ENCODE data around the gene PRDM2. TPM values are rescaled to one million over a fixed set of nuclear protein-coding genes. Genes with fewer than 3 reads are reported as not detected.

Gene PRDM2
- total and polyA plus RNA-seq, 12 donors, result 12.5 to 45.3 (median 30.2) TPM

DNA sequence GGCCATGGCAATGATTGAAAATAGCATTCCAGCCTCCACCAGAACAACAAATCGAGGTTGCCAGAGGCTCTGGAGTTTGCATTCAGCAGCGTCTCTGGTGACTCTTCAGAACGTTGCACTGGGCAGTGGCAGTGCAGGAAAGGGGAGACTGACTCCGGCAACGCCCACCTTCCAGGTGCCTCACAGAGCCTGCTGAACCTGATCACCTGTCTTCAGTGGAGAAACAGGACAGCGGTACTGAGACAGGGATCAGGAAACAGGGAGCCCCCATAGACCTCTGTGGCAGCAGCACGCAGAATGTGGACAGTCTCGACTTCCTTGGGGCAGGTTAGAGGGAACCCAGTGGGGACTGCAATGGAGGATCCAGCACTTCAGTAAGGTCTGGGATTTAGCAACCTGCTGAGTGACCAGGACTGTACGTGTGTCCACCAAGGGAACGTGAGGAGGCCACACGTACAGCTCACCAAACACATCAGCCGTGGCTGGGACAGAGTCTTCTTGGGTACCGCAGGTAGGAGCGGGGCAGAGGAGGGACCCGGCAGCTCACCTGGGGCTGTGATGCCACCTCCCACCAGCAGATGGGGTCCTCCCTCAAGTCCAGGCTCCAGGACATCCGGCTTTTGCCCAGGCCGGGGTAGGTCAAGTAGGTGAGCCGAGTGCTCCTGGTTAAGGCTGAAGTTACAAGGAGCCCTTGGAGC, 128.6 kb downstream of the PRDM2 start:
- 45 to 73% (median 47%) methylated on average over 8 to 18 of the region's 18 CpGs for WGBS, 4 donors
- Histone ChIP-seq H3K27me3 (no peaks in the 10 kb centered on the region), H3K4me3 (no peak overlapping the region), H3K4me1 (replicated peaks in 1 of 2) (no peaks in the 10 kb centered on the region), H3K27ac (no peak overlapping the region), H3K36me3 (replicated peaks in 1 of 2) (no peaks in the 10 kb centered on the region), H3K9me3 (replicated peaks in 1 of 3) (no peaks in the 10 kb centered on the region)
- DNase-seq, result peak in 3 of 7 donors; percentile 21 to 56 (median 40)
- intact Hi-C loops (cut with DNase I), result loop anchor here in 1 of 2 donors (10.0 kb wide), 1 partner anchor 126 kb away; no protein-coding TSS in a partner anchor
- TF ChIP-seq, protein P1, sequence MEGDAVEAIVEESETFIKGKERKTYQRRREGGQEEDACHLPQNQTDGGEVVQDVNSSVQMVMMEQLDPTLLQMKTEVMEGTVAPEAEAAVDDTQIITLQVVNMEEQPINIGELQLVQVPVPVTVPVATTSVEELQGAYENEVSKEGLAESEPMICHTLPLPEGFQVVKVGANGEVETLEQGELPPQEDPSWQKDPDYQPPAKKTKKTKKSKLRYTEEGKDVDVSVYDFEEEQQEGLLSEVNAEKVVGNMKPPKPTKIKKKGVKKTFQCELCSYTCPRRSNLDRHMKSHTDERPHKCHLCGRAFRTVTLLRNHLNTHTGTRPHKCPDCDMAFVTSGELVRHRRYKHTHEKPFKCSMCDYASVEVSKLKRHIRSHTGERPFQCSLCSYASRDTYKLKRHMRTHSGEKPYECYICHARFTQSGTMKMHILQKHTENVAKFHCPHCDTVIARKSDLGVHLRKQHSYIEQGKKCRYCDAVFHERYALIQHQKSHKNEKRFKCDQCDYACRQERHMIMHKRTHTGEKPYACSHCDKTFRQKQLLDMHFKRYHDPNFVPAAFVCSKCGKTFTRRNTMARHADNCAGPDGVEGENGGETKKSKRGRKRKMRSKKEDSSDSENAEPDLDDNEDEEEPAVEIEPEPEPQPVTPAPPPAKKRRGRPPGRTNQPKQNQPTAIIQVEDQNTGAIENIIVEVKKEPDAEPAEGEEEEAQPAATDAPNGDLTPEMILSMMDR (IDR thresholded peaks at IDR 0.05), result peak; percentile 21 to 51 (median 37)
- TF ChIP-seq POLR2A (IDR thresholded peaks at IDR 0.05), result no peak

DNA sequence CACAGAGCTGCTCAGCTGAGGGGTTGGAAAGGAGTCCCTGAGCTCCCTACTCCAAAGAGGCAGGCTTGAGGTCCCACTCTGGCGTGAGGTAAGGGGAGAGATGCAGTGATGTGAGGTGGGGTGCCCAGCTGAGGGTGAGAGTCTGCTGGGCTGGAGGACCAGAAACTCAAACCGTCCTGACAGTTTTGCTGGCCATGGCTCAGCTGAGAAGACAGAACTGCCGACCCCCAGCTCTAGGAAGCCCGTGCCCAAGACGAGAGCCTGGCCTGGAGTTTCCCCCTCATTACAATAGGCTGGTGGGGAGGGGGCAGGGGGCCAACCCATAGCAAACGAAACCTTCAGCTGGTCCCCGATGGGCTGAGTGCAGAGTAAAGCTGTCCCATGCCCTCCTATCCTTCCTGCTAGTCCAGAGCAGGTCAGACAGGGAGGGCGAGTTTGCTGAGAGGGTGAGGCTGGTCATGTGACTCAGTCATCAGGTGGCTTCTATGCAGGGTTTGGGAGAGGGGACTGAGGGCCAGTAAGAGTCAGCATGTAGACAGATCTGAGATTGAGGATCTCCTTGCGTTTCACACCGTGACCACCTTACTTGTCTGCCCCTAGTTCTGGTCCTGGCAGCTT, 129.3 kb downstream of the PRDM2 start:
- WGBS, 4 donors, result 74 to 93% (median 83%) methylated on average over 6 to 10 of the region's 10 CpGs
- intact Hi-C loops (cut with DNase I), result loop anchor here in 1 of 2 donors (10.0 kb wide), 1 partner anchor 126 kb away; no protein-coding TSS in a partner anchor
- peak in 2 of 7 donors; percentile 16 to 40 for DNase-seq
- no peaks in the 10 kb centered on the region for H3K9me3 ChIP-seq (replicated peaks in 1 of 3)
- no peak overlapping the region for H3K27ac ChIP-seq
- H3K36me3 ChIP-seq (replicated peaks in 1 of 2), result no peaks in the 10 kb centered on the region
- no peaks in the 10 kb centered on the region for H3K27me3 ChIP-seq
- TF ChIP-seq, protein P1 (IDR thresholded peaks at IDR 0.05), result no peak
- no peak for TF ChIP-seq POLR2A (IDR thresholded peaks at IDR 0.05)
- H3K4me1 ChIP-seq (replicated peaks in 1 of 2), result no peaks in the 10 kb centered on the region
- no peak overlapping the region for H3K4me3 ChIP-seq

DNA sequence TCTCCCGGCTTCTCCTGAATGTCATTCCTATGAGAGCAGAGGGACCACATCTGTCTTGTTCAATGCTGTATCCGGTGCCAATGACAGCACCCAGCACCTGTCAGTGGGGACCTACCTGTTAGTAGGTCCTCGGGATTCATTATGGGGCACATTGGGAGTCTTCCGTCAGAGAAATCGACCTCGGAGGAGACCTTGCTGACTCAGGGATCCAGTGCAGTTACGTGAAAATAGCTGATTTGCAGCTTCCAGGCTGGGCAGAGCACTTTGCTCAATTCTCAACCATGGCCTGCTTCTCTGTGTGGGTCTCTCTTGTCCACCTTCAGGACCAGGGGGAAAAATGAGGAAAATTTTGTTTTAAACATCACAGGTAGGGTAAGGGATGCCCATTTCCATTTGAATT, 130.2 kb downstream of the PRDM2 start:
- no peaks in the 10 kb centered on the region for H3K36me3 ChIP-seq (replicated peaks in 1 of 2)
- TF ChIP-seq, protein P1 (IDR thresholded peaks at IDR 0.05), result no peak
- no peak for TF ChIP-seq POLR2A (IDR thresholded peaks at IDR 0.05)
- H3K27me3 ChIP-seq, result no peaks in the 10 kb centered on the region
- H3K9me3 ChIP-seq (replicated peaks in 1 of 3), result no peaks in the 10 kb centered on the region
- intact Hi-C loops (cut with DNase I), result no loop called here
- no peak overlapping the region for H3K27ac ChIP-seq
- 65 to 83% (median 76%) methylated on average over 7 of the region's 7 CpGs for WGBS, 4 donors
- H3K4me3 ChIP-seq, result no peak overlapping the region
- peak in 1 of 7 donors; percentile 28 for DNase-seq
- H3K4me1 ChIP-seq (replicated peaks in 1 of 2), result no peaks in the 10 kb centered on the region

DNA sequence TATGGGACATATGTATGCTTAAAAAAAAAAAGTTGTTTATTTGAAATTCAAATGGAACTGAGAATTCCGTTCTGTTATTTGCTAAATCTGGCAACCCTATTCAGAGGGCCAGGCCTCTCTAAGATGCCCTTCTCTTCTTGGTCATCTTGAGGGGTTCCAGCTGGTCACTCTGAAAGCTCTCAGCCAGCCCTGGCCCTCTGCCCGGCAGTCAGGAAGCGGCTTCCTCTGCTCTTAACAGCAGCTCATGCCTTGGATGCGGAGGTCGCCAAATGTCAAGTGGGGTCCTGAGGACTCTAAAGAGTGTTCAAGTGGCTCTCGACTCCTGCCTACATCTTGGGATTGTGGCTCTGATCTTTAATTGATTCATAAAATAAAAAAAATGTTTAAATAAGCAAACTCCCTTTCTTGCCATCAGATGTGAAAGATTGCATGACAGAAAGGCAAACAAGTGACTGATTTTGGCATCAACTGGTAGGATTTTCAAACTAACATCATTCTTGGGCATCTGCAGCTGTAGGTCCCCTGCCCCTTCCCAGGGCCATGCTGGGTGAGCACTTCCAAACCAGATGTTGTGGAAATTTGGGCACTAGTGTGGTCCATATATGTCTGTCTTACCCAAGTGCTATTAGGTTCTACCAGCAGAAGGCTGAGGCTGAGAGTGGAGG, 130.8 kb downstream of the PRDM2 start:
- Histone ChIP-seq H3K4me1 (replicated peaks in 1 of 2) (no peaks in the 10 kb centered on the region), H3K36me3 (replicated peaks in 1 of 2) (no peaks in the 10 kb centered on the region), H3K4me3 (no peak overlapping the region), H3K27me3 (no peaks in the 10 kb centered on the region), H3K9me3 (replicated peaks in 1 of 3) (no peaks in the 10 kb centered on the region), H3K27ac (no peak overlapping the region)
- TF ChIP-seq, protein P1 (IDR thresholded peaks at IDR 0.05), result no peak
- no peak for TF ChIP-seq POLR2A (IDR thresholded peaks at IDR 0.05)
- peak in 3 of 7 donors; percentile 5 to 65 (median 13) for DNase-seq
- WGBS, 4 donors, result 53 to 74% (median 72%) methylated on average over 4 to 6 of the region's 6 CpGs
- intact Hi-C loops (cut with DNase I), result no loop called here
